ENCODE results near the gene MEIS2. TPM values are rescaled to one million over a fixed set of nuclear protein-coding genes. Genes with fewer than 3 reads are reported as not detected.

The MEIS2 gene
- total RNA-seq, 1 experiment from 2014 or later = 17.5 TPM

DNA sequence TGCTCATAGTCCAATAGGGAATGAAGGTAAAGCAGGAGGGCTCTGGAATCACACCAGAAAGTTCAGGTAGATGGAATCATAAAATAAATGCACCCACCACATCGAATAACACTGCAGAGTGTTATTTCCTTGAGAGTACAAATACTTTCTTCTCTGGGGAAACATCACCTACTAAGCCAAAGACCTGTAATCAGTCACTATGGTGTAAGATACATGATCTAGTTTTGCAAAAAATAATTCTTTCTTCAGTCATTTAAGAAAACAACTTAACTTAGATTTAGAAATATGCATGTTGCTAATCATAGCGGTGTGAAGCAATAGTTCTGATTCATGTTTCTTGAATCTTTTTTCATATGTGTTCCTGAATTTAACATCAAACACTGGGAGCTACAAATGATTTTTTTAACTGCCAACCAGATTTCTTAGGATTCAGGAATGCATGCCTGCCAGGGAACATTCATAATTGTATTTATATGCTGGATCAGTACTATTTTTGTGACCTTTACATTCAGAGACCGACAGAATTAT lies 40.2 kb upstream of the MEIS2 start:
- no peaks in the 10 kb centered on the region for H3K79me2 ChIP-seq (ENCODE audit: low read length)
- H3K9me3 ChIP-seq (ENCODE audit: low read length) = no peaks in the 10 kb centered on the region
- H3F3A ChIP-seq (ENCODE audit: low read length, unreplicated experiment) = no peaks in the 10 kb centered on the region
- ChIA-PET POLR2A (ENCODE audit: unreplicated experiment) (no interaction called here), CTCF (no interaction called here)
- H2AFZ ChIP-seq (ENCODE audit: low read length) = no peak overlapping the region
- H3K9me2 ChIP-seq (replicated peaks; ENCODE audit: low read length) = no peaks in the 10 kb centered on the region
- ATAC-seq (no peak), DNase-seq (no peak)
- TF ChIP-seq EZH2phosphoT487 (IDR thresholded peaks at IDR 0.05; ENCODE audit: borderline replicate concordance, low read length) (no peak), CTCF (conservative IDR thresholded peaks at IDR 0.05; ENCODE audit: low read depth, low read length) (no peak), EZH2 (IDR thresholded peaks at IDR 0.05; ENCODE audit: low read length, unreplicated experiment) (no peak)
- H3K27ac ChIP-seq (ENCODE audit: low read length) = no peak overlapping the region
- H3K27me3 ChIP-seq (ENCODE audit: low read length) = peaks cover 5% of the 10 kb centered on the region; the same call in 1 of the 2 replicates
- no peak overlapping the region for H3K9ac ChIP-seq (ENCODE audit: low read length)
- no peak overlapping the region for H3K4me2 ChIP-seq (ENCODE audit: low read length)
- intact Hi-C loops (cut with micrococcal nuclease) = no loop called here
- no peaks in the 10 kb centered on the region for H3K36me3 ChIP-seq (ENCODE audit: low read depth, low read length)
- no peak overlapping the region for H3K4me3 ChIP-seq (ENCODE audit: low read length)
- no peaks in the 10 kb centered on the region for H4K20me1 ChIP-seq (ENCODE audit: low read length)
- H3K4me1 ChIP-seq (ENCODE audit: insufficient read depth, low read length) = peaks cover 9% of the 10 kb centered on the region; the same call in 1 of the 2 replicates
- no TSS peak for BruUV-seq (replicated peaks)

- H3K79me2 ChIP-seq (ENCODE audit: low read length) = no peaks in the 10 kb centered on the region
- no peaks in the 10 kb centered on the region for H3K36me3 ChIP-seq (ENCODE audit: low read depth, low read length)
- H3K4me3 ChIP-seq (ENCODE audit: low read length) = no peak overlapping the region
- peaks cover 9% of the 10 kb centered on the region; the same call in 1 of the 2 replicates for H3K4me1 ChIP-seq (ENCODE audit: insufficient read depth, low read length)
- TF ChIP-seq CTCF (conservative IDR thresholded peaks at IDR 0.05; ENCODE audit: low read depth, low read length) (no peak), EZH2phosphoT487 (IDR thresholded peaks at IDR 0.05; ENCODE audit: borderline replicate concordance, low read length) (no peak), EZH2 (IDR thresholded peaks at IDR 0.05; ENCODE audit: low read length, unreplicated experiment) (no peak)
- no peak overlapping the region for H3K27ac ChIP-seq (ENCODE audit: low read length)
- no peaks in the 10 kb centered on the region for H3K9me3 ChIP-seq (ENCODE audit: low read length)
- H3K4me2 ChIP-seq (ENCODE audit: low read length) = no peak overlapping the region
- H3F3A ChIP-seq (ENCODE audit: low read length, unreplicated experiment) = no peaks in the 10 kb centered on the region
- intact Hi-C loops (cut with micrococcal nuclease) = loop anchor here (10.0 kb wide), 1 partner anchor 1854 kb away; no protein-coding TSS in a partner anchor
- H3K9ac ChIP-seq (ENCODE audit: low read length) = no peak overlapping the region
- H4K20me1 ChIP-seq (ENCODE audit: low read length) = no peaks in the 10 kb centered on the region
- no TSS peak for BruUV-seq (replicated peaks)
- H3K9me2 ChIP-seq (replicated peaks; ENCODE audit: low read length) = no peaks in the 10 kb centered on the region
- ChIA-PET CTCF (no interaction called here), POLR2A (ENCODE audit: unreplicated experiment) (no interaction called here)
- no peak overlapping the region for H2AFZ ChIP-seq (ENCODE audit: low read length)
- no peak for DNase-seq
- no peaks in the 10 kb centered on the region for H3K27me3 ChIP-seq (ENCODE audit: low read length)
- ATAC-seq = no peak
These were observed 38.4 kb upstream of the MEIS2 start for GRCh38 chr15:37138591-37139215.

DNA sequence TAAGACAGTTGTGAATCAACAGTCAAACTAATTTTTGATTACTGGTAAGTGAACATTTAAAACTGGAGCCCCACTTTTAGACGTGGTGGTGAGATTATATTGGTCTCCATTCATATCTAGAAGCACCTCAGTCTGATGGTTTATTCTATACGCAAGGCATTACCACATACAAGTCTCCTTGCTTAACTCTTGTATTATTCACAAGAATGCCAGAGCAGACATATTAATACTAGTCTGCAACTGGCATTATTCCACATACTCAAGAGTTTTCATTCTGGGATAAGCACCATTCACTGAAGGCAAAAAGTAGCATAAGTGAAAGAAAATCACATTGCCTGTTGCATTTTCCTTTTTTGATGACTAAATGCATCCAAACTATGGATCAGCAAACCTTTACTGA lies 36.9 kb upstream of the MEIS2 start:
- Histone ChIP-seq H3F3A (ENCODE audit: low read length, unreplicated experiment) (no peaks in the 10 kb centered on the region), H3K9me3 (ENCODE audit: low read length) (no peaks in the 10 kb centered on the region), H3K4me1 (ENCODE audit: insufficient read depth, low read length) (peaks cover 9% of the 10 kb centered on the region; the same call in 1 of the 2 replicates), H3K79me2 (ENCODE audit: low read length) (no peaks in the 10 kb centered on the region), H3K27ac (ENCODE audit: low read length) (no peak overlapping the region), H3K9ac (ENCODE audit: low read length) (no peak overlapping the region), H2AFZ (ENCODE audit: low read length) (no peak overlapping the region), H3K4me3 (ENCODE audit: low read length) (no peak overlapping the region), H3K36me3 (ENCODE audit: low read depth, low read length) (no peaks in the 10 kb centered on the region), H4K20me1 (ENCODE audit: low read length) (no peaks in the 10 kb centered on the region), H3K4me2 (ENCODE audit: low read length) (no peak overlapping the region), H3K27me3 (ENCODE audit: low read length) (peaks cover under 1% of the 10 kb centered on the region; the same call in 1 of the 2 replicates), H3K9me2 (replicated peaks; ENCODE audit: low read length) (no peaks in the 10 kb centered on the region)
- ChIA-PET POLR2A (ENCODE audit: unreplicated experiment) (no interaction called here), CTCF (no interaction called here)
- DNase-seq = no peak
- intact Hi-C loops (cut with micrococcal nuclease) = loop anchor here (10.0 kb wide), 1 partner anchor 1852 kb away; no protein-coding TSS in a partner anchor
- no peak for ATAC-seq
- TF ChIP-seq EZH2phosphoT487 (IDR thresholded peaks at IDR 0.05; ENCODE audit: borderline replicate concordance, low read length) = no peak
- TF ChIP-seq EZH2 (IDR thresholded peaks at IDR 0.05; ENCODE audit: low read length, unreplicated experiment) = no peak
- TF ChIP-seq CTCF (conservative IDR thresholded peaks at IDR 0.05; ENCODE audit: low read depth, low read length) = no peak
- BruUV-seq (replicated peaks) = no TSS peak
